B cell (primary cell): Measurements from ENCODE around the gene CALHM4. TPM values are rescaled to one million over a fixed set of nuclear protein-coding genes. Genes with fewer than 3 reads are reported as not detected.

Experiments used
- ATAC-seq: fragments of 200-7000 bp; cut with Tn5 transposase; one replicate; pipeline ENCODE4 v1.10.0; 2021; ENCODE audit warnings: low read depth, mild to moderate bottlenecking, moderate number of reproducible peaks, moderate library complexity
- CTCF ChIA-PET: fragments of 350-600 bp; sonication (Branson Sonifier 250); formaldehyde crosslinking; loops from one replicate; lab custom pipeline; 2021; ENCODE audit warnings: antibody characterized with exemption, inconsistent platforms; lab: Charles Lee
- POLR2A ChIA-PET: fragments of 350-600 bp; sonication (Branson Sonifier 250); formaldehyde crosslinking; loops from one replicate; lab custom pipeline; 2021; ENCODE audit warnings: antibody characterized with exemption; lab: Charles Lee
- DNase-seq: peaks from one replicate; pipeline ENCODE4 v3.0.0; 2013
- H2AFZ ChIP-seq: 2 replicates; pipeline ENCODE4 v1.6.1; 2012; ENCODE audit warnings: mild to moderate bottlenecking, low read depth, low read length; ENCODE audit not compliant: insufficient read depth, poor library complexity, severe bottlenecking
- H3K27ac ChIP-seq, 2 donors: 1 replicate in 1 of 2; 2 replicates in 1 of 2; pipeline ENCODE4 v1.5.1; 2012 to 2013; ENCODE audit warnings: low read length in 2 of 2, mild to moderate bottlenecking in 2 of 2, moderate library complexity in 1 of 2
- H3K27me3 ChIP-seq, 4 experiments: fragments of 200-600 bp in 1 of 4; sonication (generic) in 1 of 4; replicated peaks in 1 of 4; 1 replicate in 2 of 4; 2 replicates in 2 of 4; pipeline versions ENCODE4 v1.6.1 to v1.7.0; 2013 to 2016; ENCODE audit warnings: low read length in 3 of 4, mild to moderate bottlenecking in 2 of 4, mixed read lengths in 1 of 4, moderate library complexity in 1 of 4; ENCODE audit not compliant: insufficient read depth in 4 of 4, control insufficient read depth in 3 of 4; ENCODE audit errors: control extremely low read depth in 1 of 4
- H3K36me3 ChIP-seq, 2 experiments: replicated peaks in 1 of 2; 1 replicate in 1 of 2; 2 replicates in 1 of 2; pipeline versions ENCODE4 v1.6.1 to v1.7.1; 2013; ENCODE audit warnings: low read length in 1 of 2; ENCODE audit not compliant: insufficient read depth in 2 of 2, control insufficient read depth in 1 of 2; ENCODE audit errors: control extremely low read depth in 1 of 2, extremely low read depth in 1 of 2
- H3K4me1 ChIP-seq, 2 donors: fragments of 200-600 bp in 1 of 2; sonication (generic) in 1 of 2; 1 replicate in 1 of 2; 2 replicates in 1 of 2; pipeline versions ENCODE4 v1.5.1 to v1.6.1; 2013 to 2017; ENCODE audit warnings: low read length in 2 of 2; ENCODE audit not compliant: control insufficient read depth in 2 of 2, insufficient read depth in 2 of 2
- H3K4me2 ChIP-seq: replicated peaks from 2 replicates; pipeline ENCODE3; 2012; ENCODE audit warnings: mild to moderate bottlenecking, low read depth, low read length; ENCODE audit not compliant: poor library complexity, severe bottlenecking
- H3K4me3 ChIP-seq, 5 experiments: fragments of 200-600 bp in 1 of 5; sonication (generic) in 1 of 5; 1 replicate in 3 of 5; 2 replicates in 2 of 5; pipeline versions ENCODE4 v1.5.1 to v1.7.0; 2011 to 2016; ENCODE audit warnings: low read length in 4 of 5, mild to moderate bottlenecking in 4 of 5, low read depth in 2 of 5, control low read depth in 1 of 5, moderate library complexity in 1 of 5; ENCODE audit not compliant: insufficient read depth in 1 of 5; ENCODE audit errors: control extremely low read depth in 1 of 5, extremely low read depth in 1 of 5
- H3K79me2 ChIP-seq: fragments of 200-600 bp; sonication (generic); one replicate; pipeline ENCODE4 v1.6.0; 2016; ENCODE audit warnings: low read length; ENCODE audit not compliant: control insufficient read depth, insufficient read depth
- H3K9ac ChIP-seq: fragments of 200-600 bp; sonication (generic); 2 replicates; pipeline ENCODE4 v1.6.1; 2017; ENCODE audit warnings: mild to moderate bottlenecking, low read length, moderate library complexity
- H3K9me3 ChIP-seq, 3 donors: one replicate each; pipeline versions ENCODE4 v1.6.1 to v1.7.1; 2013; ENCODE audit warnings: low read length in 2 of 3; ENCODE audit not compliant: control insufficient read depth in 2 of 3, insufficient read depth in 1 of 3; ENCODE audit errors: control extremely low read depth in 1 of 3
- H4K20me1 ChIP-seq: 2 replicates; pipeline ENCODE4 v1.6.0; 2012; ENCODE audit warnings: mild to moderate bottlenecking, low read length; ENCODE audit not compliant: insufficient read depth, control insufficient read depth, poor library complexity, severe bottlenecking
- H3K27ac Mint-ChIP-seq: one replicate; pipeline ENCODE4 v1.8.0; 2021; ENCODE audit warnings: mixed read lengths
- H3K27me3 Mint-ChIP-seq: one replicate; pipeline ENCODE4 v1.8.0; 2021; ENCODE audit warnings: mixed read lengths
- H3K4me1 Mint-ChIP-seq: one replicate; pipeline ENCODE4 v1.8.0; 2021; ENCODE audit warnings: mixed read lengths
- H3K4me3 Mint-ChIP-seq: one replicate; pipeline ENCODE4 v1.8.0; 2021; ENCODE audit warnings: mixed read lengths
- H3K9me3 Mint-ChIP-seq: one replicate; pipeline ENCODE4 v1.8.0; 2022; ENCODE audit warnings: mixed read lengths; ENCODE audit not compliant: insufficient read depth
- EZH2 ChIP-seq: IDR thresholded peaks from 2 replicates; pipeline ENCODE4 v1.6.1; 2012; ENCODE audit warnings: borderline replicate concordance, low read depth, mild to moderate bottlenecking, moderate library complexity, low read length; ENCODE audit not compliant: insufficient read depth, poor library complexity, severe bottlenecking
- WGBS: methylation state at CpG from one replicate; pipeline ENCODE4 v1.1.5; 2013; ENCODE audit warnings: missing lambda C conversion rate; ENCODE audit not compliant: insufficient coverage; 5-methylcytosine and 5-hydroxymethylcytosine counted together
- intact Hi-C: fragments of 100-400 bp; cut with micrococcal nuclease; formaldehyde crosslinking; loops from one replicate; pipeline ENCODE4 v1.10.0; 2022
- polyA plus RNA-seq: library from polyadenylated mRNA; depleted of rRNA; stranded (reverse); fragments of >200 nt; gene quantifications from 2 replicates; pipeline ENCODE4 v1.2.3, GENCODE V29; 2012
- total RNA-seq, 2 donors: library from RNA; stranded (reverse); fragments of 120-200 nt in 1 of 2; gene quantifications; 1 replicate in 1 of 2; 2 replicates in 1 of 2; pipeline versions ENCODE4 v1.2.3 to v1.2.4, GENCODE V29; 2013 to 2022
- TF ChIP-seq, protein P1 (sequence below): fragments of 200-600 bp; IDR thresholded peaks from one replicate; pipeline ENCODE4 v1.8.0; 2022; ENCODE audit warnings: antibody characterized with exemption, mild to moderate bottlenecking

CALHM4 gene
- total and polyA plus RNA-seq, 2 donors (not counting 1 experiment from before 2014, with no cell fraction given), result not detected

DNA sequence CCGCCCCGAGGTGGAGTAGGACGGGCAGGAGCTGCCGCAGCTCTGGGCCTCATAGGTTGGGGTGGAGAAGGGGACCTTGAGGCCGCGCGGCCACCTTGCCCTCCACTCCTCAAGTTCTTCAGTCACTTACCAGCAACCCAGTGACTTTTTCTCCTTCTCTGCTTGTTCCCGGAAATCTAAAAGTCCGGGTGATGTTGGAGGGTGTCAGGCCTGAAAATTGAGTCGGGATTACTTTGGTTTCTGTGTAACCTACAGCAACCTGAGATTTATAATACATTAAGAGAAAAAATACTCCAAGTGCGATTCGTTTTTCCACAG is 18.1 kb downstream of the CALHM4 start:
- H3K9me3 Mint-ChIP-seq, result no peaks in the 10 kb centered on the region
- H3K27me3 ChIP-seq, result no peaks in the 10 kb centered on the region
- WGBS, result no CpG with 5 or more reads among the region's 12 CpGs
- ChIA-PET POLR2A (interaction anchor here (1.4 to 2.8 kb wide), 4 partner anchors 289 to 471 kb away, joined by 4 to 17 read pairs (median 8); partner anchors contain the start of genes NT5DC1, TSPYL1 and TSPYL4), CTCF (interaction anchor here (0.7 to 4.6 kb wide), 14 partner anchors 9 to 353 kb away, joined by 3 to 34 read pairs (median 4); partner anchors contain the start of gene TSPYL1)
- H3K4me1 Mint-ChIP-seq, result peaks cover 40% of the 10 kb centered on the region
- no peaks in the 10 kb centered on the region for H4K20me1 ChIP-seq
- H3K36me3 ChIP-seq, result peaks cover 2 to 10% of the 10 kb centered on the region in 2 experiments
- H2AFZ ChIP-seq, result peak overlapping the region; percentile 94
- H3K27ac Mint-ChIP-seq, result peak overlapping the region; percentile 97
- peaks cover 24% of the 10 kb centered on the region in 2 donors for H3K4me1 ChIP-seq
- peaks cover 48% of the 10 kb centered on the region for H3K79me2 ChIP-seq
- H3K9me3 ChIP-seq, result no peaks in the 10 kb centered on the region
- peak overlapping the region; percentile 81 to 93 (median 83) for H3K4me3 ChIP-seq
- DNase-seq (no peak), ATAC-seq (no peak)
- peak overlapping the region; percentile 97 for H3K4me3 Mint-ChIP-seq
- H3K27me3 Mint-ChIP-seq, result no peaks in the 10 kb centered on the region
- TF ChIP-seq EZH2, result no peak
- TF ChIP-seq, protein P1, sequence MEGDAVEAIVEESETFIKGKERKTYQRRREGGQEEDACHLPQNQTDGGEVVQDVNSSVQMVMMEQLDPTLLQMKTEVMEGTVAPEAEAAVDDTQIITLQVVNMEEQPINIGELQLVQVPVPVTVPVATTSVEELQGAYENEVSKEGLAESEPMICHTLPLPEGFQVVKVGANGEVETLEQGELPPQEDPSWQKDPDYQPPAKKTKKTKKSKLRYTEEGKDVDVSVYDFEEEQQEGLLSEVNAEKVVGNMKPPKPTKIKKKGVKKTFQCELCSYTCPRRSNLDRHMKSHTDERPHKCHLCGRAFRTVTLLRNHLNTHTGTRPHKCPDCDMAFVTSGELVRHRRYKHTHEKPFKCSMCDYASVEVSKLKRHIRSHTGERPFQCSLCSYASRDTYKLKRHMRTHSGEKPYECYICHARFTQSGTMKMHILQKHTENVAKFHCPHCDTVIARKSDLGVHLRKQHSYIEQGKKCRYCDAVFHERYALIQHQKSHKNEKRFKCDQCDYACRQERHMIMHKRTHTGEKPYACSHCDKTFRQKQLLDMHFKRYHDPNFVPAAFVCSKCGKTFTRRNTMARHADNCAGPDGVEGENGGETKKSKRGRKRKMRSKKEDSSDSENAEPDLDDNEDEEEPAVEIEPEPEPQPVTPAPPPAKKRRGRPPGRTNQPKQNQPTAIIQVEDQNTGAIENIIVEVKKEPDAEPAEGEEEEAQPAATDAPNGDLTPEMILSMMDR, result no peak
- intact Hi-C loops, result loop anchor here (1.0 kb wide), 7 partner anchors 45 to 470 kb away; partner anchors contain the start of genes KPNA5, RSPH4A, TSPYL1 and TSPYL4
- H3K9ac ChIP-seq, result peak overlapping the region; percentile 98
- H3K27ac ChIP-seq, result peak overlapping the region; percentile 83 to 96
- peak overlapping the region; percentile 89 for H3K4me2 ChIP-seq

DNA sequence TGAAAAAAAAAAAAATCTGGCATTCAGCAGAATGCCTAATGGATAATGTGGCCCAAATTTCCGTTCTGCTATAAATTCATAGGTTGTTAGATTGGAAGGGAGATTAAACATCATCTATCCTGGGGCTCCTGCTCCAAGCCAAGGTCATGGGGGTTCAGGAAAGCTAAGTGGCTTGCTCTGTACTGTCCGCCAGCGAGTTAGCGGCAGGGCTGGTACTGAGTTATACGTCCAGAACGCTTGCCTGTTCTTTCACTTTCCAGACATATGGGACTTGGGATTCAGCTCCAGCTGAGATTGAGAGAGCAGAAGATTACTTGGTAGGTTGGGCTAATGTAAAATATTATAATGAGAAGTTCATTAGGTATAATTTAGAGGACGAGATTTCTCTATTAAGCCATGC is 18.6 kb downstream of the CALHM4 start:
- Histone ChIP-seq H3K4me2 (peak overlapping the region; percentile 89), H2AFZ (peak overlapping the region; percentile 94), H4K20me1 (no peaks in the 10 kb centered on the region), H3K79me2 (peaks cover 53% of the 10 kb centered on the region), H3K27ac (peak overlapping the region; percentile 83 to 96), H3K4me3 (peak overlapping the region; percentile 81 to 93 (median 83)), H3K9me3 (no peaks in the 10 kb centered on the region), H3K4me1 (peaks cover 24% of the 10 kb centered on the region in 2 donors), H3K27me3 (no peaks in the 10 kb centered on the region), H3K9ac (peak overlapping the region; percentile 98), H3K36me3 (peaks cover 5 to 13% of the 10 kb centered on the region in 2 experiments)
- CTCF ChIA-PET, result interaction anchor here (1.1 to 4.6 kb wide), 8 partner anchors 9 to 317 kb away, joined by 3 to 34 read pairs (median 5); partner anchors contain the start of gene TSPYL1
- Mint-ChIP-seq H3K4me3 (peak overlapping the region; percentile 97), H3K4me1 (peaks cover 40% of the 10 kb centered on the region), H3K27me3 (no peaks in the 10 kb centered on the region), H3K9me3 (no peaks in the 10 kb centered on the region), H3K27ac (peak overlapping the region; percentile 97)
- DNase-seq, result peak; percentile 31
- no peak for ATAC-seq
- 3% methylated on average over 6 of the region's 7 CpGs for whole genome bisulfite sequencing
- TF ChIP-seq, protein P1, result no peak
- no peak for TF ChIP-seq EZH2
- intact Hi-C loops, result no loop called here
- POLR2A ChIA-PET, result interaction anchor here (1.4 to 2.8 kb wide), 4 partner anchors 290 to 471 kb away, joined by 4 to 17 read pairs (median 8); partner anchors contain the start of genes NT5DC1, TSPYL1 and TSPYL4
